Breast epithelium (tissue), 4 donors: ENCODE results near the gene SELENOP. TPM values are rescaled to one million over a fixed set of nuclear protein-coding genes. Genes with fewer than 3 reads are reported as not detected.
"Not testable (repeated sequence)": the region's sequence is repeated elsewhere in the genome, so short reads cannot be mapped to it uniquely, and the experiment has no call there.

Experiments used
- DNase-seq, 2 donors: peaks; one replicate each; pipeline ENCODE4 v3.0.0-alpha.2; 2019; ENCODE audit warnings: low spot score in 2 of 2
- H3K27ac ChIP-seq, 2 donors: fragments of 200-600 bp; sonication (generic) in 1 of 2; one replicate each; pipeline ENCODE4 v1.5.1; 2016 to 2019; ENCODE audit warnings: mild to moderate bottlenecking in 1 of 2
- H3K27me3 ChIP-seq, 2 donors: fragments of 200-600 bp; sonication (generic) in 1 of 2; one replicate each; pipeline versions ENCODE4 v1.5.1 to v1.6.0; 2017 to 2019; ENCODE audit warnings: control low read depth in 1 of 2, mild to moderate bottlenecking in 1 of 2
- H3K36me3 ChIP-seq: fragments of 200-600 bp; one replicate; pipeline ENCODE4 v1.5.1; 2019
- H3K4me1 ChIP-seq, 2 donors: fragments of 200-600 bp; sonication (generic); one replicate each; pipeline ENCODE4 v1.5.1; 2016 to 2019; ENCODE audit warnings: control low read depth in 1 of 2
- H3K4me3 ChIP-seq, 3 donors: fragments of 200-600 bp; sonication (generic); 1 replicate in 2 of 3; 2 replicates in 1 of 3; pipeline ENCODE4 v1.5.1; 2016 to 2019; ENCODE audit warnings: mild to moderate bottlenecking in 3 of 3, moderate library complexity in 2 of 3
- H3K9me3 ChIP-seq, 2 donors: fragments of 200-600 bp; sonication (generic) in 1 of 2; one replicate each; pipeline ENCODE4 v1.5.1; 2016 to 2019; ENCODE audit warnings: control low read depth in 1 of 2
- POLR2A ChIP-seq: fragments of 450-650 bp; IDR thresholded peaks from one replicate; pipeline ENCODE4 v1.6.1; 2016; ENCODE audit warnings: antibody characterized with exemption, mild to moderate bottlenecking, moderate library complexity
- POLR2AphosphoS5 ChIP-seq, 3 donors: sonication (generic); formaldehyde crosslinking; IDR thresholded peaks; one replicate each; pipeline ENCODE4 v1.6.1; 2017; ENCODE audit warnings: antibody characterized with exemption in 3 of 3
- intact Hi-C: fragments of 100-400 bp; cut with DNase I; formaldehyde crosslinking; loops from one replicate; pipeline ENCODE4 v1.15.1; 2023; ENCODE audit warnings: low total_unique reads
- total RNA-seq, 3 donors: library from RNA; depleted of rRNA; stranded (reverse); fragments of >200 nt; gene quantifications; one replicate each; pipeline ENCODE4 v1.1.0, GENCODE V29; 2016
- TF ChIP-seq, protein P1 (sequence below), 3 donors: fragments of 450-650 bp; IDR thresholded peaks; one replicate each; pipeline ENCODE4 v1.5.1; 2016 to 2017; ENCODE audit warnings: antibody characterized with exemption in 3 of 3, mild to moderate bottlenecking in 3 of 3, moderate library complexity in 3 of 3

SELENOP gene
- total RNA-seq, 3 donors from 2014 or later: 509 to 1,868 (median 1,002) TPM

DNA sequence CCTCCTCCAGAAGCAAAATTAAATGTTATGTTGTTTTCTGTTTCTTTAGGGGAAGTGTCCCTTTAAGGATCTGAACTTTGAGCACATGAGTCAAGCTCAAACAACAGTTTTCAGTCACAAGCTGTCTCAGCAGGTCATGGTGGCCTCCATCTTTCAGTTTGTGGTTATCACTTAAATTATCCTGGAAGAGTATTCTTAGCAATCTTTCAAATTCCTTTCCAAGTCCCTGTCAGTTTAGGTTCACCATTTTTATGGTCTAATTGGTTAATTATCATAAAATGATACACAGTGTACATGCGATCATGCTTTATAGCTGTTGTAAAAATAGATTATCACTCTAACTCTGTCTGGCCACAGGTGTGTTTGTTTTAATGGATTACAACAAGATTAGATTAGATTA lies 43.1 kb upstream of the SELENOP start:
- intact Hi-C loops: no loop called here
- peaks cover 0 to 9% of the 10 kb centered on the region in 2 donors for H3K4me1 ChIP-seq
- TF ChIP-seq, protein P1, sequence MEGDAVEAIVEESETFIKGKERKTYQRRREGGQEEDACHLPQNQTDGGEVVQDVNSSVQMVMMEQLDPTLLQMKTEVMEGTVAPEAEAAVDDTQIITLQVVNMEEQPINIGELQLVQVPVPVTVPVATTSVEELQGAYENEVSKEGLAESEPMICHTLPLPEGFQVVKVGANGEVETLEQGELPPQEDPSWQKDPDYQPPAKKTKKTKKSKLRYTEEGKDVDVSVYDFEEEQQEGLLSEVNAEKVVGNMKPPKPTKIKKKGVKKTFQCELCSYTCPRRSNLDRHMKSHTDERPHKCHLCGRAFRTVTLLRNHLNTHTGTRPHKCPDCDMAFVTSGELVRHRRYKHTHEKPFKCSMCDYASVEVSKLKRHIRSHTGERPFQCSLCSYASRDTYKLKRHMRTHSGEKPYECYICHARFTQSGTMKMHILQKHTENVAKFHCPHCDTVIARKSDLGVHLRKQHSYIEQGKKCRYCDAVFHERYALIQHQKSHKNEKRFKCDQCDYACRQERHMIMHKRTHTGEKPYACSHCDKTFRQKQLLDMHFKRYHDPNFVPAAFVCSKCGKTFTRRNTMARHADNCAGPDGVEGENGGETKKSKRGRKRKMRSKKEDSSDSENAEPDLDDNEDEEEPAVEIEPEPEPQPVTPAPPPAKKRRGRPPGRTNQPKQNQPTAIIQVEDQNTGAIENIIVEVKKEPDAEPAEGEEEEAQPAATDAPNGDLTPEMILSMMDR (IDR thresholded peaks at IDR 0.05): no peak
- TF ChIP-seq POLR2AphosphoS5 (IDR thresholded peaks at IDR 0.05) (no peak), POLR2A (no peak)
- no peak for DNase-seq
- no peaks in the 10 kb centered on the region for H3K27me3 ChIP-seq
- H3K4me3 ChIP-seq: no peak overlapping the region
- no peak overlapping the region for H3K27ac ChIP-seq
- H3K9me3 ChIP-seq: no peaks in the 10 kb centered on the region
- H3K36me3 ChIP-seq: no peaks in the 10 kb centered on the region

GRCh38 chr5:42852826-42853225 lies 41.1 kb upstream of the SELENOP start:
- intact Hi-C loops: no loop called here
- Histone ChIP-seq H3K4me3 (no peak overlapping the region), H3K27ac (no peak overlapping the region), H3K36me3 (no peaks in the 10 kb centered on the region), H3K27me3 (no peaks in the 10 kb centered on the region), H3K9me3 (no peaks in the 10 kb centered on the region), H3K4me1 (no peaks in the 10 kb centered on the region)
- TF ChIP-seq POLR2A (no peak), POLR2AphosphoS5 (IDR thresholded peaks at IDR 0.05) (no peak)
- TF ChIP-seq, protein P1 (IDR thresholded peaks at IDR 0.05): no peak
- no peak for DNase-seq

DNA sequence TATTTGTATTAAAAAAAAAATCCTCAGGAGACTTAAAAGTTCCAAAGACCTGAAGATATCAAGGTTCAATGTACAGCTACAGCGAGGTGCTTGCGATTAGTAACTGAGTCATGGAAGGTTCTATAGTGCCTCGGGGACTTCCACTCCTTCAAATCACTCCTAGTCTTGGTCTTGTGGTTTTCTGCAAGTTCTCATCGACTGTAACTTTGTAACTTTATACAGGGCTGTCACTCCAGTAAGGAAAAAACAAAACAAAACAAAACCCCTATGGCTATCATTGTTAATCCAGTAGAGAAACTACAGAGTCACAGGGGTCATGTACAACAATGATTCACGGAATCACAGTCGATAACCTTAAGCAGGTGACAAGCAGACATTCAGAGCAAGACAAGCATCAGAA lies 39.8 kb upstream of the SELENOP start:
- no peaks in the 10 kb centered on the region for H3K36me3 ChIP-seq
- no peak for TF ChIP-seq POLR2A

DNA sequence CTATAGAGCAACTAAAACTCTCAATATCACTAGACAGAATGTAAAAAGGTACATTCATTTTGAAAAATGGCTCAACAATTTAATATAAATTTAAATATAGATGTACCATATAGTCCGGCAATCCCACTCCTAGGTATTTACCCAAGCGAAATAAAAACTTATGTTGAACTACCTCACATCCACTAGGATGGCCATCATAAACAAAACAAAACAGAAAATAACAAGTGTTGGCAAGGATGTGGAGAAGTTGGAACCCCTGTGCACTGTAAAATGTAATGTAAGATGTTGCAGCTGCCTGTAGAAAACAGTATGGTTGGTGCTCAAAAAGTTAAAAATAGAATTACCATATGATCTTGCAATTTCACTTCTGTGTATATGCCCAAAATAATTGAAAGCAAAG lies 36.9 kb upstream of the SELENOP start:
- Histone ChIP-seq H3K36me3 (no peaks in the 10 kb centered on the region), H3K4me3 (no peak overlapping the region), H3K27me3 (no peaks in the 10 kb centered on the region), H3K27ac (no peak overlapping the region), H3K9me3 (no peaks in the 10 kb centered on the region), H3K4me1 (no peaks in the 10 kb centered on the region)
- TF ChIP-seq, protein P1 (IDR thresholded peaks at IDR 0.05): no peak
- no peak for TF ChIP-seq POLR2A
- intact Hi-C loops: no loop called here
- no peak for DNase-seq

More for the DNA sequence above, 39.8 kb upstream of the SELENOP start:
- Histone ChIP-seq H3K9me3 (no peaks in the 10 kb centered on the region), H3K27me3 (no peaks in the 10 kb centered on the region), H3K4me3 (no peak overlapping the region), H3K4me1 (no peaks in the 10 kb centered on the region), H3K27ac (no peak overlapping the region)
- DNase-seq: no peak
- intact Hi-C loops: no loop called here

DNA sequence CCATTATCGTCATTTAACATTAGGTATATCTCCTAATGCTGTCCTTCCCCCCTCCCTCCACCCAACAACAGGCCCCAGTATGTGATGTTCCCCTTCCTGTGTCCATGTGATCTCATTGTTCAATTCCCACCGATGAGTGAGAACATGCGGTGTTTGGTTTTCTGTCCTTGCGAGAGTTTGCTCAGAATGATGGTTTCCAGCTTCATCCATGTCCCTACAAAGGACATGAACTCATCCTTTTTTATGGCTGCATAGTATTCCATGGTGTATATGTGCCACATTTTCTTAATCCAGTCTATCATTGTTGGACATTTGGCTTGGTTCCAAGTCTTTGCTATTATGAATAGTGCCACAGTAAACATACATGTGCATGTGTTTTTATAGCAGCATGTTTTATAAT lies 32.7 kb upstream of the SELENOP start:
- DNase-seq, intact Hi-C loops, H3K4me3 ChIP-seq, H3K9me3 ChIP-seq, H3K4me1 ChIP-seq, H3K27me3 ChIP-seq, H3K36me3 ChIP-seq, H3K27ac ChIP-seq: not testable (repeated sequence)

DNA sequence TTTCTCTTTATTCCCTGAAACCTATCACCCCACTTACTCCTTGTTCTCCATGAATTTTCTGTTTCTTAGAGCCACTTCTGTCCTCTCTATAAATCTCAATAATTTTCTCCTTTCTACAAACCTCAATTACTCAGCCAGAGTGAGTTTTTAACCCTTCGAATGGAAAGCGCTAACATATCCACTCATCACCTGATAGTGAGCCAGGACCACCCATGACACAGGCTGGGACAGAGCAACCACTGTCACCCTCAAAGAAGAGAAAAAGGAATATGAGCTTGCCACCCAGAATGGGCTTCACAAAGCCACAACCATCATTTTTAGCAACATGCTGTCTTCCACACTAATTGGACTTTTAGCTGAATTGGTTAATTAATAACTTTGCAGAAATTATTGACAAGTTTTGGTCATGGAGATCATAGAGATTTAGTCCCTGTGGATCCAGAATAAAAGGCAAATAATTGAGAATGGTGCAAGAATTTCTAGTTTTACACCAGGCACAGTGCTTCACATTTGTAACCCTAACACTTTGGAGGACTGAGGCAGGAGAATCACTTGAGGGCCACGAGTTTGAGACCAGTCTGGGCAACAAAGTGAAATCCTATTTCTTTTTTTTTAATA lies 32.1 kb upstream of the SELENOP start:
- no peaks in the 10 kb centered on the region for H3K9me3 ChIP-seq
- H3K27ac ChIP-seq: peak overlapping the region in 1 of 2 donors; percentile 33
- TF ChIP-seq, protein P1 (IDR thresholded peaks at IDR 0.05): no peak
- TF ChIP-seq POLR2AphosphoS5 (IDR thresholded peaks at IDR 0.05) (no peak), POLR2A (no peak)
- no peak overlapping the region for H3K4me3 ChIP-seq
- intact Hi-C loops: no loop called here
- no peak for DNase-seq
- peaks cover 5 to 8% of the 10 kb centered on the region in 2 donors for H3K4me1 ChIP-seq
- H3K36me3 ChIP-seq: no peaks in the 10 kb centered on the region
- H3K27me3 ChIP-seq: no peaks in the 10 kb centered on the region
